SHP77 (cell line): Measurements from ENCODE around the gene TRIM60.
"Not testable (repeated sequence)": the region's sequence is repeated elsewhere in the genome, so short reads cannot be mapped to it uniquely, and the experiment has no call there.

ENCODE experiments used
- DNase-seq, 2 experiments: peaks; one replicate each; lab custom pipeline; 2025; lab: John Stamatoyannopoulos, UW

Gene TRIM60

DNA sequence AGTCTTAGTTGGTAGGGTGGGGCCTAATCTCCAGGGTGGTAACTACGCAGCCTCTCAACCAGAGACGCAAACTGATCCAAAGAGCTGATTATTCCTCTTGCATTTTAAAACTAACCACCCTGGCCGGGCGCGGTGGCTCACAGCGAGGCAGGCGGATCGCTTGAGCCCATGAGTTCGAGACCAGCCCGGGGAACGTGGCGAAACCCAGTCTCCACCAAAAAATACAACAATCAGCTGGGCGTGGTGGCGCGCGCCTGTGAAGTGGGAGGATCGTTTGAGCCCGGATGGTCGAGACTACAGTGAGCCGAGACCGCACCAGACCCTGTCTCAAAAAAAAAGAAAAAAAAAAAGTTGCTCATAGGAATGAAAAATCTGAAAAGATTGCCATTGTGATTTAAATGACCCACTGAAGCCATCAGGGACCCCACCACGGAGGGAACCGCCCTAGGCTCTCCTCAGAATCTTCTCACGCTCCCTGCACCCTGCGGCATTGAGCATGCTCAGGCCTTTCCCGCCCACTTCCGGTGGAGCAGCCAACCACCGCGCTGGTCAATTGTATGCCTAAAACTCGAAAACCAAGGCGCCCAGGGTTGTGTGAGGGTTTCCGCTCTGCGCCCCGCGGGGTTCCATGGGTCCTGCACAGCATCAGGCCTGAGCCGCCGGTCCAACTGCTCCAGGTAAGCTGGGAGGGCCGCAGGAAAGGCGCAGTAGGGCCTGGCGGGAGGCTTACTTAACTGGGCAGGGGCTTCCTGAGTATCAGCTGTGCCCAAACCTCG lies at the start of gene TRIM60:
TRIM60 (plus strand) TSS at position 564 of the 776 bp plus-strand sequence. CDS start 8,074 bp downstream, outside the sequence.
- DNase-seq: no peak

DNA sequence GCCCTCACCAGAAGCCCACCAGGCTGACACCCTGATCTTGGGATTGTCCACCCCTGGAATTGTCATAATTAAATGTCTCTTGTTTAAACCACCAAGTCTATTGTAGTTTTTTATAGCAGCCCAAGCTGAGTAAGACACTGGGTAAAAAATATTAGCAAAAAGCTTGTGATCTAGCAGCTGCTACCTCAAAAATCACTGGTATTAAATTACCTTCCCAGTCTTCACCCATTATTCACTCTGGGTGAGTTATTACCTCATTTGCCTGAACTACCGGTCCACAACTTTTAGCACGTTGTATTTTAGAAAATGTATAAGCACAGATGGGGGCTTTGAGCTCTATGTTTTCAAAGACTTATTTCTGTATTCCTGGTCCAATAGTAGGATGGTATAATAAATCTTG lies 42.3 kb upstream of the TRIM60 start:
- DNase-seq: no peak

DNA sequence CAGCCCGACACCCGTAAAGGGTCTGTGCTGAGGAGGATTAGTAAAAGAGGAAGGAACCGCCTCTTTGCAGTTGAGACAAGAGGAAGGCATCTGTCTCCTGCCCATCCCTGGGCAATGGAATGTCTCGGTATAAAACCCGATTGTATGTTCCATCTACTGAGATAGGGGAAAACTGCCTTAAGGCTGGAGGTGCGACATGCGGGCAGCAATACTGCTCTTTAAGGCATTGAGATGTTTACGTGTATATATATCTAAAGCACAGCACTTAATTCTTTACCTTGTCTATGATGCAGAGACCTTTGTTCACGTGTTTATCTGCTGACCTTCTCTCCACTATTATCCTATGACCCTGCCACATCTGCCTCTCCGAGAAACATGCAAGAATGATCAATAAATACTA lies 41.0 kb upstream of the TRIM60 start:
- not testable (repeated sequence) for DNase-seq

DNA sequence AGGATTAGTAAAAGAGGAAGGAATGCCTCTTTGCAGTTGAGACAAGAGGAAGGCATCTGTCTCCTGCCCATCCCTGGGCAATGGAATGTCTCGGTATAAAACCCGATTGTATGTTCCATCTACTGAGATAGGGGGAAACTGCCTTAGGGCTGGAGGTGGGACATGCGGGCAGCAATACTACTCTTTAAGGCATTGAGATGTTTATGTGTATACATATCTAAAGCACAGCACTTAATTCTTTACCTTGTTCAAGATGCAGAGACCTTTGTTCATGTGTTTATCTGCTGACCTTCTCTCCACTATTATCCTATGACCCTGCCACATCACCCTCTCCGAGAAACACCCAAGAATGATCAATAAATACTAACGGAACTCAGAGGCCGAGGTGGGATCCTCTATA lies 35.7 kb upstream of the TRIM60 start:
- not testable (repeated sequence) for DNase-seq

DNA sequence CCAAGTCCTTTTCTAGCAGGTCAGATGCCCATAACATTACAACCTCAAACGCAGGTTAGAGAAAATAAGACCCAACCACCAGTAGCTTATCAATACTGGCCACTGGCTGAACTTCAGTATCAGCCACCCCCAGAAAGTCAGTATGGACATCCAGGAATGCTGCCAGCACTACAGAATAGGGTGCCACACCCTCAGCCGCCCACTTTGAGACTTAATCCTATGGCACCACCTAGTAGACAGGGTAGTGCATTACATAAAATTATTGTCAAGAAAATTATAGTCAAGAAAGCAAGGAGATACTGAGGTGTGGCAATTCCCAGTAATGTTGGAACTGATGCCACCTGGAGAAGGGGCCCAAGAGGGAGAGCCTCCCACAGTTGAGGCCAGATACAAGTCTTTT lies 34.5 kb upstream of the TRIM60 start:
- DNase-seq: no peak

DNA sequence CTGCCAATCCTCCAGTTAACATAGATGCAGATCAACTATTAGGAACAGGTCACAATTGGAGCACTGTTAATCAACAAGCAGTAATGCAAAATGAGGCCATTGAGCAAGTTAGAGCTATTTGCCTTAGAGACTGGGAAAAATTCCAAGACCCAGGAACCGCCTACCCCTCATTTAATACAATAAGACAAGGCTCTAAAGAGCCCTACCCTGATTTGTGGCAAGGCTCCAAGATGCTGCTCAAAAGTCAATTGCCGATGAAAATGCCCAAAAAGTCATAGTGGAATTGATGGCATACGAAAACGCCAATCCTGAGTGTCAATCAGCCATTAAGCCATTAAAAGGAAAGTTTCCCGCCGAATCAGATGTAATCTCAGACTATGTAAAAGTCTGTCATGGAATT lies 33.9 kb upstream of the TRIM60 start:
- no peak for DNase-seq

DNA sequence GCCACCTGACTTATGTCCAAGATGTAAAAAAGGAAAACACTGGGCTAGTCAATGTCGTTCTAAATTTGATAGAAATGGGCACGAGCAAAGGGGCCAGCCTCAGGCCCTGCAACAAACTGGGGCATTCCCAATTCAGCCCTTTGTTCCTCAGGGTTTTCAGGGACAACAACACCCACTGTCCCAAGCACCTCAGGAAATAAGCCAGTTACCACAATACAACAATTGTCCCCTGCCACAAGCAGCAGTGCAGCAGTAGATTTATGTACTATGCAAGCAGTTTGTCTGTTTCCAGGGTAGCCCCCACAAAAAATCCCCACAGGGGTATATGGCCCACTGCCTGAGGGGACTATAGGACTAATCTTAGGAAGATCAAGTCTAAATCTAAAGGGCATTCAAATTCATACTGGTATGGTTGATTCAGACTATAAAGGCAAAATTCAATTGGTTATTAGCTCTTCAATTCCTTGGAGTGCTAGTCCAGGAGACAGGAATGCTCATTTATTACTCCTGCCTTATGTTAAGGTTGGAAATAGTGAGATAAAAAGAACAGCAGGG lies 33.2 kb upstream of the TRIM60 start:
- DNase-seq: not testable (repeated sequence)

DNA sequence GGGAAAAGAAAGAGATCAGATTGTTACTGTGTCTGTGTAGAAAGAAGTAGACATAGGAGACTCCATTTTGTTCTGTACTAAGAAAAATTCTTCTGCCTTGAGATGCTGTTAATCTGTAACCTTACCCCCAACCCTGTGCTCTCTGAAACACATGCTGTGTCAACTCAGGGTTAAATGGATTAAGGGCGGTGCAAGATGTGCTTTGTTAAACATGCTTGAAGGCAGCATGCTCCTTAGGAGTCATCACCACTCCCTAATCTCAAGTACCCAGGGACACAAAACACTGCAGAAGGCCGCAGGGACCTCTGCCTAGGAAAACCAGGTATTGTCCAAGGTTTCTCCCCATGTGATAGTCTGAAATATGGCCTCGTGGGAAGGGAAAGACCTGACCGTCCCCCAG lies 29.8 kb upstream of the TRIM60 start:
- not testable (repeated sequence) for DNase-seq

DNA sequence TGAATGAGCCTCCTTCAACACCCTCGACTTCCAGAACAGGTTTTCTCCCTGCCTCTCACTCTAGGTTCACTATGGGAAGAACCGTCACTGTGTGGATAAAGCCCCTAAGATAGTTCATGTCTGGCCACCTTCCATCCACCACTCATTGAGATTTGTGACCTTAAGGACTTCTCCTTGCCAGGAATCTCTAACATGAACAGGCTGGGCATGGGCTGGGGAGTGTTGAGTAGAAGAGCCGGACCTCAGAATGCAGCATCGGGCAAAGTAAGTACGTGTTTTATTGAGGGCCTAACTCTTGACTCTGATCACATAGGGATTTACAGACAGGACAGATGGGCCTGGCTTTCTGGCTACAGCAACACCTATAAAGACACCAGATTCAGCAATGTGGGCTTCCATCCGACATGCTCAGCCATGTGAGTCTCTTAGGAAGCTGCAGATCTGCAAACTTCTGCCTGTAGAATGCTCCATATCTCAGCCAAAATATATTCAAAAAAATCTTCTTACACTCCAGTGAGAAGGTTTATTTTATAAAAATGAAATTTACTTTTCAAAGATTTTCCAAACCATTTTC lies 26.4 kb upstream of the TRIM60 start:
- no peak for DNase-seq

DNA sequence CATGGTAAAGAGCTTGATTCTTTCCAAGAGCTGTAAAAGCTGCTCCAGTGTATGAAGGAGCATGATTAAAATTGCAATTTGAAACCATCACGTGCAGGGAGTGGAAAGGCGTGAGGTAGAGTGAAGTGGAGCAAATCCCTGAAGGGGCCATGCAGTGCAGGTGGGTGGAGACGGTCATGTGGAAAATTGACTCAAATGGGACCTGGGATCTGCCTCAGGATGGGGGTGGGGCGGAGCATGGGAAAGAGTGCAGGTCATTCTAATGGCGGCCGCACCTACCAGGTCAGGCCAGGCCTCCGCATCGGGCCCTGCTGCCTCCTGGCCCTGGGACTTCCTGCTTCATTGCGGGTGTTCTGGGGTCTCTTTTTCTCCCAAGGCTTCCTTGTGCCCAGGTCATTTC lies 25.3 kb upstream of the TRIM60 start:
- DNase-seq: no peak

DNA sequence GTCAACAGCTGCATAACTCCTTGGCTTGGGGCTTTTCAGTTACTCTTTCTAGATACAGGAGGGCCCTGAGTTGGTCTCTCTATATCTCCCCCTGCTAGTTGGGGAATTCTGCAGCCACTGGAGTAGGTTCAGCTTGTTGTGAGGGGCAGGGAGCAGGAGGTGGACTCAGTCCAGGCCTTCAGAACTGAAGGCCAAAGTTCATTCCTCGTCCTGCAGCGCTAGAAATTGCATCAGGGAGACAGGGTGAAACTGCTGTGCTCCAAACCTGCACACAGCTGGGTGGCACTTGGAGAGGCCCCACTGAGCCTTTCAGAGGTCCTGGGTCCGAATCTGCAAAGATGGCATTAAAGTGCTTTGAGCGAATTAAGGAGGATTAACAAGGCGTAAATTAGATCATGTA lies 24.9 kb upstream of the TRIM60 start:
- no peak for DNase-seq

DNA sequence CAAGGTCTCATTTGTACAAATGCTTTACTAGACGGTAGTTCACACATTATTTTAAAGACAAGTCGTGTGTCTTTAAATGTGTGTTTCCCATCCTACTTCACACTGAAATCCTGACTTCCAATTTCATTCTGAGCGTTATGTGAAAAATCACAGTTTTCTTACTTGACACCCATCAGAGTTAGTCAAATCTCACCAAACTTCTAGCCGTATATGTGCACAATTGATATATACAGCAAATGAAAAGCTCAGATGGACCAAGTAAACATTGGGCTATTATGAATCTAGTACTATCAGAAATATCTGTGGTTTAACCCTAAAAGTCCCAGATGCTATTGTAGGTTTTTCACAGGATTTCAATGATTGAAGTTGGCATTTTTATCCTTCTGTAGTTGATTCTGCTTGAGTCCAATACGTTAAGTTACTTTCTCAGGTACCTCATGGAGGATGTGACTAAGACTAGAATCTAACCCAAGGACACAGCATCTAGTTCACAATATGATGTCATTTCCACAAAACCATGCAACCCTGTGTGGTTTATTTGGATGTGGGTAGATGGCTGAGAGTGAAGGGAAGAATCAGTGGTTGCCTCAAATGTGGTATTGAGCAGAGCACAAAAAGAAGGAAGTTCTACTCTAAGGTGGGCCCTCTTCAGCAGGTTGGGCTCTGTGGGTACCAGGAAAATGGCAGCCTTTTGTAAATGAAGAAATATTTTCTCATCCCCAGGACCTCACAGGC lies 22.1 kb upstream of the TRIM60 start:
- DNase-seq: no peak

DNA sequence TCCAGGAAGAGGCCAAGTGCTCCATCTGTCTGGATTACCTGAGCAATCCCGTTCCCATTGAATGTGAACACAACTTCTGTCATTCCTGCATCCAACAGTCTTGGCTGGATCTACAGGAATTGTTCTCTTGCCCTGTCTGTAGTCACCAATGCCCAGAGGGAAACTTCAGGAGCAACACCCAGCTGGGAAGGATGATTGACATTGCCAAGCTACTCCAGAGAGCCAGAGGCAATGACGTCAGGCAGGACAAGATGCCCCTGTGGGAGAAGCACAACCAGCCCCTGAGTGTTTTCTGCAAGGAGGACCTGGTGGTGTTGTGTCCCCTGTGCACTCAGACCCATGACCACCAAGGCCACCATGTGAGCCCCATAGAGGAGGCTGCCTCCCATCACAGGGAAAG lies 21.3 kb upstream of the TRIM60 start:
- no peak for DNase-seq

DNA sequence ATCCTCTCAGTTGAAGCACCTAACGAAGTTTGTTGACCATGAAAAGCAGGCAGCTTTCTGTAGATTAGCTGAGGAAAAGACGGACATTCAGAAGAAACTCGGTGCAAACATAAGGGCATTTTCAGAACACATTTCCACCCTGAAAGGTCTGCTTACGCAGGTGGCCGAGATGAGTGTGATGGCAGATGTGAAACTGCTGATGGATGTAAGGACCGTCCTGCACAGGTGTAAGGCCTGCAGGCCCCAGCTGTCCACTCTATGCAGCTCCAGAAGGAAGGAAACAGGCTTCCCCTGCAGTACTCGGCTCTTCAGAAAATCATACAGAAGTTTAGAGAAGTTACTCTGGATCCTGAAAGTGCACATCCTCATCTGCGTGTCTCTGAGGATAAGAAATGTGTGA lies 20.8 kb upstream of the TRIM60 start:
- DNase-seq: no peak

DNA sequence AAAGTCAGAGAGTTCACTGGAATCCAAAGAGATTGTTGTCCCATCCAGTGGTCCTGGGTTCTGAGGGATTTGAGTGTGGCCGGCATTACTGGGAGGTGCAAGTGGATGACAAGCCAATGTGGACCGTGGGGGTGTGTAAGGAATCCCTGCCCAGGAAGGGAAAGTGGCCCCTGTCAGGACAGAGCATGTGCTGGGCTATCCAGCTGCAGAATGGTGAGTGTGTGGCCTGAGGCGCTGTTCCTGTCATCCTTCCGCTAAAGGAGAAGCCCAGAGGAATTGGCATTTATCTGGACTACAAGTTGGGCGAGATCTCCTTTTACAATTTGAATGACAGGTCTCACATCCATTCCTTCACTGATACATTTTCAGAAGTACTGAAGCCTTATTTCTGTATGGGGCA lies 20.4 kb upstream of the TRIM60 start:
- no peak for DNase-seq

DNA sequence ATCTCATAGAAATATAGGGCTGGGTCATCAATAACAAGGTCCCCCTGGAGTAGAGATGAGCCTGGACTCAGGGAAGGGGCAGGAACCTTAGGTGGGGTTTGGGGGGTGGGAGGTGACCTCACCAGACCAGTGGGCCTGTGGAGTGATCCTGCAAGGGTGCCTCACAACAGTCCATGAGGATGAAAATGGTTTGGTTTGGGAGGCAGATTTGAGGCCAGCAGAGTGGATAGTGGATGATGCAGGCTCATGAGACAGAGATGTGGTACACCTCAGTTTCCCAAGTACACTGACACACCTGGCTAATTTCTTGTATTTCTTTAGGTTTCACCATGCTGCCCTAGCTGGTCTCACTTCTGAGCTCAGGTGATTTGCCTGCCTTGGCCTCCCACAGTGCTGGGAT lies 18.1 kb upstream of the TRIM60 start:
- DNase-seq: no peak

DNA sequence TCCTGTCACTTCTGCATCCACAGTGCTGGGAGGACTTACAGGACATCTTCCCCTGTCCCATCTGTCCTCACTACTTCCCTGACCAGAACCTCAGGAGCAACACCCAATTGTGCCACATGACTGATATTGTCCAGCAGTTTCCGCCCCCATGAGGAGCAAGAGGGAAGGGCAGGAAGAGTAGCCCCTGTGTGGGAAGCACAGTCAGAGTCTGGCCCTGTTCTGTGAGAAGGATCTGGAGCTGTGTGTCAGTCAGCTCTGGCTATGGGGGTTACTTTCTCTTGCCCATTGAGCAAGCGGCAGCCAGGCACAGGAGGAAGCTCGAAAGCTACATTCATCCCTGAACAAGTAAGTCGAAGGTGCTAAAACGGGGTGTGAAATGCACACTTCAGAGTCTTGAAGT lies 14.8 kb upstream of the TRIM60 start:
- no peak for DNase-seq

DNA sequence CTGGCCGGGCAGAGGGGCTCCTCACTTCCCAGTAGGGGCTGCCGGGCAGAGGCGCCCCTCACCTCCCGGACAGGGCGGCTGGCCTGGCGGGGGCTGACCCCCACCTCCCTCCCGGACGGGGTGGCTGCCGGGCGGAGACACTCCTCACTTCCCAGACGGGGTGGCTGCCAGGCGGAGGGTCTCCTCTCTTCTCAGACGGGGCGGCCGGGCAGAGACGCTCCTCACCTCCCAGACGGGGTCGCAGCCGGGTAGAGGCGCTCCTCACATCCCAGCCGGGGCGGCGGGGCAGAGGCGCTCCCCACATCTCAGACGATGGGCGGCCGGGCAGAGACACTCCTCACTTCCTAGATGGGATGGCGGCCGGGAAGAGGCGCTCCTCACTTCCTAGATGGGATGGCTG lies 11.8 kb upstream of the TRIM60 start:
- not testable (repeated sequence) for DNase-seq

DNA sequence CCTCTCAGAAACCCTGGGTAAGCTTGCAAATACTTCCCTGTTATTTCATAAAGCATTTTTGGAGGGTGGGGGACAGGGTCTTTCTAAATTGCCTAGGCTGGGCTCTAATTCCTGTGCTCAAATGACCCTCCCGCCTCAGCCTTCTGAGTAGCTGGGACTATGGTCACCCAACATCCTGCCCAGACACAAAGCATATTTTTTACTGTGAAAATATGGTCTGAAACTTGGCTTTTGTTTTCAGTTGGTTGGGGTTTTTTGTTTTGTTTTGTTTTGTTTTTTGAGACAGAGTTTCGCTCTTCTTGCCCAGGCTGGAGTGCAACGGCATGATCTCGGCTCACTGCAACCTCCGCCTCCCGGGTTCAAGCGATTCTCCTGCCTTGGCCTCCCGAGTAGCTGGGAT lies 6.0 kb upstream of the TRIM60 start:
- not testable (repeated sequence) for DNase-seq

DNA sequence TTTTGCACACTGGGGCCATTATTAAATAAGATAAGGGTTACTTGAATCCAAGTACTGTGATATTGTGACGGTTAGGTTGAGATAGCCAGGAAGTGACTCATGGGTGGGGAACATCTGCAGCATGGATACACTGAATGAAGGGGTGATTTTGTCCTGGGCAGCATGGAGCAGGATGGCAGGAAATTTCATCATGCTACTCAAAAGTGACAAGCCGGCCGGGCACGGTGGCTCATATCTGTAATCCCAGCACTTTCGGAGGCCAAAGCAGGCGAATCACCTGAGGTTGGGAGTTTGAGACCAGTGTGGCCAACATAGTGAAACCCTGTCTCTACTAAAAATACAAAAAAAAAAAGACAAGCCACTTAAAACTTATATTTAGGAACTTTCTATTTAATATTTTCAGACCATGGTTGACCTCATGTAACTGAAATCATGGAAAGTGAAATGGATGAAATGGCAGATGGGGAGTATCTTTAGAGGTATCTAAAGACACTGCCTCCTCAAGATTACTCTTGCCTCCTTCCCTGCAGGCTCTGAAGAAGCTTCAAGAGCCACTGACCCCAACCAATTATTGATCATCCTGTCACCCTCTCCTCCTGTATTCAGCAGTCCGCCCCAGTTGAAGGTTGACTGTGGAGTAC lies 3.9 kb upstream of the TRIM60 start:
- no peak for DNase-seq

DNA sequence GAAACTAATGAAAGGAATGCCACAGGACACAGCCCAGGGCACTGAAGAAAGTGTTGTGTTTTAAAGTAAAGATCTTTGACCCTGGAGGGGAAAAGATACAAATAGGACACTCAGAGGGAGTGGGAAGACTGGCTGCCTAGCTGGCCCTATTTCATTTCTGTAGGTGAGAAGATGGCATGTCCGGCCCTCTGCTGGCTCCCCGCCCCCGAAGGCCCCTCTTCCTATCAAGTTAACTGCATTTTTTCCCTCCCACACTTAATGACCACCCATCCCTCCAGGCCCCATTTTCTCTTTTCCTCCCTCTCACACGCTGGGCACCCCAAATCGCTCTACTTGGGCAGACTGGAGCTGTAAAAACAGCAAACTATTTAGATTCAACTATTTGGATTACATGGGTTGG lies 16.4 kb downstream of the TRIM60 start:
- DNase-seq: no peak

DNA sequence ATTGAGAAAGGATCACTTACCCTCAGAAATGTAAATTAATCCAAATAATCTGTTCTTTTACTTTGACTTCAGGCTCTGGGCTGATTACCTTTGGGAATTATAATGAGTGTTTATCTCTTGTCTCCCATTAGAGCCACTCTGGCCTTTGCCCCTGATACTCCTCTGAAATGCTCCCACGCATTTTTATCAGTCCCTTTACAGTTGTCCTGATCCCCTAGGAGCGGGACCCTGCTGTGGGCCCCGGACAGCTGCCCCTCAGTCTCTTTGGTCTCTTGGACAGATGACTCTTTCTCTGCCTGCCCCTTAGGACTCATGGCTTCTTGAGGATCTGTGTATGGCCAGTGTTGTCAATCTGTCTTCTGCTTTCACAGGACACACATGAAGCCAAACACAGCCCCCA lies 20.8 kb downstream of the TRIM60 start:
- no peak for DNase-seq
